ENCODE data around the gene VWA7.

Gene VWA7

GRCh38 chr6:31741815-31742214 lies 35.3 kb downstream of the VWA7 start:
- Histone ChIP-seq H3K27me3 (replicated peaks) (no peaks in the 10 kb centered on the region), H3K36me3 (replicated peaks) (peaks cover 3% of the 10 kb centered on the region), H3K4me3 (ENCODE audit: low read depth, low read length) (no peak overlapping the region), H3K27ac (no peak overlapping the region)
- no peak for DNase-seq
- in situ Hi-C loops (cut with HindIII; ENCODE audit: low pct_ligation_motif_present, low sequenced_read_pairs): no loop called here
- no peak for TF ChIP-seq CTCF (IDR thresholded peaks at IDR 0.05; ENCODE audit: low read depth, low read length, missing control alignments)

- no peak for TF ChIP-seq CTCF (IDR thresholded peaks at IDR 0.05; ENCODE audit: low read depth, low read length, missing control alignments)
- H3K27me3 ChIP-seq (replicated peaks): no peaks in the 10 kb centered on the region
- in situ Hi-C loops (cut with HindIII; ENCODE audit: low pct_ligation_motif_present, low sequenced_read_pairs): no loop called here
- DNase-seq: no peak
- peaks cover 3% of the 10 kb centered on the region for H3K36me3 ChIP-seq (replicated peaks)
- H3K4me3 ChIP-seq (ENCODE audit: low read depth, low read length): peak overlapping the region; percentile 91
- peak overlapping the region; percentile 68 for H3K27ac ChIP-seq
Measured at GRCh38 chr6:31740397-31741223, 36.5 kb downstream of the VWA7 start.

DNA sequence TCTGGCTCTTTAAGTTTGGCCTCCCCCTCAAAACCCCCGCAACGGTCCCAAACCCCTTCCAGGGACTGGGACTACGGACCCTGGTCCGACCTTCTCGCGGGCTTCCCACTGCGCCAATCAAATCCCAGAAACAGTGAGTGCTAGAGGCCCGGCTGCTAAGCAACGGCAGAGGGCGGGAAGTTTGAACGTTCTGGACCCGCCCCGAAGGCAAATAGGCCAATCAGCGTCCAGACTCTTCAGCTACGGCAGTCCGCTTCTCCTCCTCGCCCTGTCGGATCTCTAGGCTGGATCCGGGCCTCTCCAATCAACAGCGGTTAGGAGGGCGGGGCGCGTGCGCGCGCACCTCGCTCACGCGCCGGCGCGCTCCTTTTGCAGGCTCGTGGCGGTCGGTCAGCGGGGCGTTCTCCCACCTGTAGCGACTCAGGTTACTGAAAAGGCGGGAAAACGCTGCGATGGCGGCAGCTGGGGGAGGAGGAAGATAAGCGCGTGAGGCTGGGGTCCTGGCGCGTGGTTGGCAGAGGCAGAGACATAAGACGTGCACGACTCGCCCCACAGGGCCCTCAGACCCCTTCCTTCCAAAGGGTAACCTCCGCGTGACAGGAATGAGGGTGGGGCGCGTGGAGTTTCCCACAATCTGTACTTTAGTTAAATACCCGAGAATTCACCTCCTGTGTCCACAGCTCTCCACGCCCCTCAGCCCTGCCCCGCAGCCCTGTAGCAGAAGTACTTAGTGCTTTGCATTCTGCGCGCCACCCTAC lies 37.3 kb downstream of the VWA7 start, which contains the start of gene MSH5:
Gene MSH5, plus strand, starts transcription at position 367 of the 758 bp plus-strand sequence. CDS start 462 bp downstream, outside the sequence.
- no peak for TF ChIP-seq CTCF (IDR thresholded peaks at IDR 0.05; ENCODE audit: low read depth, low read length, missing control alignments)
- Histone ChIP-seq H3K36me3 (replicated peaks) (peaks cover 3% of the 10 kb centered on the region), H3K4me3 (ENCODE audit: low read depth, low read length) (peak within 1 kb of the TSS; percentile 91), H3K27me3 (replicated peaks) (no peaks in the 10 kb centered on the region), H3K27ac (peak within 1 kb of the TSS; percentile 68)
- in situ Hi-C loops (cut with HindIII; ENCODE audit: low pct_ligation_motif_present, low sequenced_read_pairs): no loop called here
- peak; percentile 99 for DNase-seq

- H3K36me3 ChIP-seq (replicated peaks): peaks cover 15% of the 10 kb centered on the region
- in situ Hi-C loops (cut with HindIII; ENCODE audit: low pct_ligation_motif_present, low sequenced_read_pairs): no loop called here
- DNase-seq: peak; percentile 82
- H3K27me3 ChIP-seq (replicated peaks): no peaks in the 10 kb centered on the region
- peak overlapping the region; percentile 36 for H3K4me3 ChIP-seq (ENCODE audit: low read depth, low read length)
- peak; percentile 55 for TF ChIP-seq CTCF (IDR thresholded peaks at IDR 0.05; ENCODE audit: low read depth, low read length, missing control alignments)
- H3K27ac ChIP-seq: peak overlapping the region; percentile 61
Measured at GRCh38 chr6:31737991-31738979, 38.8 kb downstream of the VWA7 start.

DNA sequence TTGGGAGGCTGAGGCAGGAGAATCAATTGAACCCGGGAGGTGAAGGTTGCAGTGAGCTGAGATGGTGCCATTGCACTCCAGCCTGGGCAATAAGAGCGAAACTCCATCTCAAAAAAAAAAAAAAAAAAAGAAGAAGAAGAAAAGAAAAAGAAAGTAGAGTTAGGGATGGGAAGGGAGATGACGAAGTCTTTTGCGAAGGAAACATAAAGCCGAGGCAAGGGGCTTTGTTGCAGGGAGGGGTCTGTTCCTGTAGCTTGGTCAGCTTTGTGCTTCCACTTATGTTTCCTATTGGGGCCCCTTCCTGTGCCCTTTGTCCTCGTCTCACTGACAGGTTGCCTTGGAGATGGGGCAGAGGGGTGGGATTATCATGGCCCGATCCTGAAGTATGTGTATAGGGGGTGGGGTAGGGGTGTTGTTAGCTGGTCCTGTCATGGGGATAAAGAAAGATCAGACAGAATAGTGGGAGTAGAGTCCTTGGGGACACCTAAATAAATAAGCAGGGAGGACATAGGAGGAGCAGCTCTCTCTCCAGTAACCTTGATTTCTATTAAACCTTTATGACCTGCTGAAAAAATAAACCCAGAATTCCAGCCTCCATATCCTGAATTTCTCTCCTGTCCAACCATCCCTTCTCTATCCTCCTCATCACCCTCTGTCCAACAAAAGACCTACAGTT lies 39.7 kb downstream of the VWA7 start:
- peaks cover 21% of the 10 kb centered on the region for H3K36me3 ChIP-seq (replicated peaks)
- H3K27me3 ChIP-seq (replicated peaks): no peaks in the 10 kb centered on the region
- no peak for TF ChIP-seq CTCF (IDR thresholded peaks at IDR 0.05; ENCODE audit: low read depth, low read length, missing control alignments)
- H3K4me3 ChIP-seq (ENCODE audit: low read depth, low read length): no peak overlapping the region
- H3K27ac ChIP-seq: peak overlapping the region; percentile 61
- in situ Hi-C loops (cut with HindIII; ENCODE audit: low pct_ligation_motif_present, low sequenced_read_pairs): no loop called here
- DNase-seq: no peak

Data from brain microvascular endothelial cell (primary cell).